Transverse colon (tissue), 4 donors: ENCODE data around the gene ST3GAL2. TPM values are rescaled to one million over a fixed set of nuclear protein-coding genes. Genes with fewer than 3 reads are reported as not detected.

ENCODE experiments used
- DNase-seq: peaks from one replicate; pipeline ENCODE4 v3.0.0-alpha.2; 2019
- H3K27ac ChIP-seq, 4 donors: fragments of 200-600 bp; sonication (generic); 2 replicates each; pipeline ENCODE4 v1.5.1; 2016 to 2018; ENCODE audit warnings: inconsistent platforms in 4 of 4
- H3K27me3 ChIP-seq: fragments of 200-600 bp; sonication (generic); 2 replicates; pipeline ENCODE4 v1.5.1; 2017; ENCODE audit warnings: inconsistent platforms
- H3K36me3 ChIP-seq, 4 donors: fragments of 200-600 bp; sonication (generic); 2 replicates each; pipeline ENCODE4 v1.5.1; 2017 to 2019; ENCODE audit warnings: inconsistent platforms in 4 of 4
- H3K4me1 ChIP-seq, 4 donors: fragments of 200-600 bp; sonication (generic); 2 replicates each; pipeline ENCODE4 v1.5.1; 2017 to 2020; ENCODE audit warnings: inconsistent platforms in 4 of 4
- H3K4me3 ChIP-seq, 4 donors: fragments of 200-600 bp; sonication (generic); 1 replicate in 1 of 4; 2 replicates in 3 of 4; pipeline versions ENCODE4 v1.5.1 to v1.6.1; 2017 to 2019; ENCODE audit warnings: inconsistent platforms in 4 of 4
- H3K9me3 ChIP-seq, 2 donors: fragments of 200-600 bp; sonication (generic); 2 replicates each; pipeline ENCODE4 v1.5.1; 2017 to 2019; ENCODE audit warnings: inconsistent platforms in 2 of 2
- EP300 ChIP-seq: sonication (generic); formaldehyde crosslinking; IDR thresholded peaks from one replicate; pipeline ENCODE4 v1.6.1; 2017; ENCODE audit warnings: antibody characterized with exemption, low read depth
- POLR2A ChIP-seq: fragments of 450-650 bp; IDR thresholded peaks from one replicate; pipeline ENCODE4 v1.6.1; 2016; ENCODE audit warnings: antibody characterized with exemption, mild to moderate bottlenecking, moderate library complexity
- POLR2AphosphoS5 ChIP-seq, 3 donors: sonication (generic); formaldehyde crosslinking; IDR thresholded peaks; one replicate each; pipeline ENCODE4 v1.6.1; 2016; ENCODE audit warnings: antibody characterized with exemption in 3 of 3
- WGBS, 2 donors: methylation state at CpG; one replicate each; pipeline ENCODE4 v1.1.5; 2018; ENCODE audit warnings: low coverage in 1 of 2; 5-methylcytosine and 5-hydroxymethylcytosine counted together
- in situ Hi-C, 4 donors: fragments of 200-750 bp; cut with MboI; loops; one replicate each; pipeline versions ENCODE4 v1.15.0 to v1.15.1; 2017; ENCODE audit warnings: low sequenced_read_pairs in 3 of 4, low pct_ligation_motif_present in 1 of 4, low pct_unique_long_range_greater_than_20kb in 1 of 4
- intact Hi-C: fragments of 100-400 bp; cut with DNase I; formaldehyde crosslinking; loops from one replicate; pipeline ENCODE4 v1.15.1; 2023; ENCODE audit warnings: low total_unique reads
- total RNA-seq, 4 donors: library from RNA; depleted of rRNA; stranded (reverse); fragments of >200 nt; gene quantifications; one replicate each; pipeline ENCODE4 v1.1.0, GENCODE V29; 2016
- TF ChIP-seq, protein P1 (sequence below), 5 experiments: fragments of 200-600 bp in 3 of 5; fragments of 450-650 bp in 2 of 5; sonication (generic) in 3 of 5; IDR thresholded peaks; 1 replicate in 2 of 5; 2 replicates in 3 of 5; pipeline ENCODE4 v1.5.1; 2016 to 2017; ENCODE audit warnings: antibody characterized with exemption in 5 of 5, inconsistent platforms in 3 of 5, mild to moderate bottlenecking in 2 of 5, moderate library complexity in 1 of 5

ST3GAL2 gene
- total RNA-seq, 4 donors from 2014 or later, result 2.6 to 16.5 (median 8.5) TPM

GRCh38 chr16:70473446-70474319 is 34.8 kb upstream of the ST3GAL2 start:
- intact Hi-C loops (no loop called here), in situ Hi-C loops (loop anchor here in 1 of 4 donors (25.0 kb wide), 1 partner anchor 111 kb away; no protein-coding TSS in a partner anchor)
- H3K27me3 ChIP-seq, result no peaks in the 10 kb centered on the region
- H3K9me3 ChIP-seq, result no peaks in the 10 kb centered on the region
- 92% methylated on average over 19 of the region's 21 CpGs; no CpG with 5 or more reads in 1 of the 2 donors for WGBS, 2 donors
- no peaks in the 10 kb centered on the region for H3K4me1 ChIP-seq
- DNase-seq, result no peak
- no peak overlapping the region for H3K4me3 ChIP-seq
- TF ChIP-seq POLR2AphosphoS5 (IDR thresholded peaks at IDR 0.05) (no peak), EP300 (no peak), POLR2A (no peak)
- TF ChIP-seq, protein P1, sequence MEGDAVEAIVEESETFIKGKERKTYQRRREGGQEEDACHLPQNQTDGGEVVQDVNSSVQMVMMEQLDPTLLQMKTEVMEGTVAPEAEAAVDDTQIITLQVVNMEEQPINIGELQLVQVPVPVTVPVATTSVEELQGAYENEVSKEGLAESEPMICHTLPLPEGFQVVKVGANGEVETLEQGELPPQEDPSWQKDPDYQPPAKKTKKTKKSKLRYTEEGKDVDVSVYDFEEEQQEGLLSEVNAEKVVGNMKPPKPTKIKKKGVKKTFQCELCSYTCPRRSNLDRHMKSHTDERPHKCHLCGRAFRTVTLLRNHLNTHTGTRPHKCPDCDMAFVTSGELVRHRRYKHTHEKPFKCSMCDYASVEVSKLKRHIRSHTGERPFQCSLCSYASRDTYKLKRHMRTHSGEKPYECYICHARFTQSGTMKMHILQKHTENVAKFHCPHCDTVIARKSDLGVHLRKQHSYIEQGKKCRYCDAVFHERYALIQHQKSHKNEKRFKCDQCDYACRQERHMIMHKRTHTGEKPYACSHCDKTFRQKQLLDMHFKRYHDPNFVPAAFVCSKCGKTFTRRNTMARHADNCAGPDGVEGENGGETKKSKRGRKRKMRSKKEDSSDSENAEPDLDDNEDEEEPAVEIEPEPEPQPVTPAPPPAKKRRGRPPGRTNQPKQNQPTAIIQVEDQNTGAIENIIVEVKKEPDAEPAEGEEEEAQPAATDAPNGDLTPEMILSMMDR (IDR thresholded peaks at IDR 0.05), result no peak
- no peak overlapping the region for H3K27ac ChIP-seq
- H3K36me3 ChIP-seq, result peaks cover 0 to 3% (median 0%) of the 10 kb centered on the region in 4 donors

GRCh38 chr16:70472786-70473433 is 34.0 kb upstream of the ST3GAL2 start:
- H3K27ac ChIP-seq, result no peak overlapping the region
- H3K4me3 ChIP-seq, result no peak overlapping the region
- no peak for DNase-seq
- no peak for TF ChIP-seq POLR2A
- TF ChIP-seq POLR2AphosphoS5 (IDR thresholded peaks at IDR 0.05), result no peak
- TF ChIP-seq, protein P1 (IDR thresholded peaks at IDR 0.05), result no peak
- TF ChIP-seq EP300, result no peak
- WGBS, 2 donors, result 91% methylated on average over 15 of the region's 28 CpGs; no CpG with 5 or more reads in 1 of the 2 donors
- intact Hi-C loops (no loop called here), in situ Hi-C loops (loop anchor here in 1 of 4 donors (25.0 kb wide), 1 partner anchor 111 kb away; no protein-coding TSS in a partner anchor)
- peaks cover 0 to 3% (median 0%) of the 10 kb centered on the region in 4 donors for H3K36me3 ChIP-seq
- H3K4me1 ChIP-seq, result no peaks in the 10 kb centered on the region
- H3K27me3 ChIP-seq, result no peaks in the 10 kb centered on the region
- H3K9me3 ChIP-seq, result no peaks in the 10 kb centered on the region

GRCh38 chr16:70470927-70471341 is 32.0 kb upstream of the ST3GAL2 start:
- Histone ChIP-seq H3K9me3 (no peaks in the 10 kb centered on the region), H3K4me1 (no peaks in the 10 kb centered on the region), H3K27me3 (no peaks in the 10 kb centered on the region), H3K27ac (no peak overlapping the region), H3K36me3 (peaks cover 0 to 3% (median 0%) of the 10 kb centered on the region in 4 donors), H3K4me3 (no peak overlapping the region)
- peak; percentile 26 for DNase-seq
- TF ChIP-seq, protein P1 (IDR thresholded peaks at IDR 0.05), result peak; percentile 24 to 57 (median 34)
- TF ChIP-seq POLR2A, result no peak
- TF ChIP-seq POLR2AphosphoS5 (IDR thresholded peaks at IDR 0.05), result no peak
- in situ Hi-C loops, result loop anchor here in 1 of 4 donors (25.0 kb wide), 1 partner anchor 109 kb away; no protein-coding TSS in a partner anchor
- intact Hi-C loops, result no loop called here
- WGBS, 2 donors, result 76% methylated on average over 17 of the region's 17 CpGs; no CpG with 5 or more reads in 1 of the 2 donors
